GM23338 (cell line): Measurements from ENCODE around the gene NSD2. TPM values are rescaled to one million over a fixed set of nuclear protein-coding genes. Genes with fewer than 3 reads are reported as not detected.

Source experiments
- ATAC-seq: fragments of 200-7000 bp; cut with Tn5 transposase; 3 replicates; pipeline ENCODE4 v1.9.1; 2020
- DNase-seq: peaks from one replicate; pipeline ENCODE4 v3.0.0-alpha.2; 2015; ENCODE audit warnings: low spot score
- H2AFZ ChIP-seq: fragments of 200-600 bp; sonication (generic); 2 replicates; pipeline ENCODE4 v1.8.0; 2016; ENCODE audit warnings: antibody characterized with exemption, mild to moderate bottlenecking, moderate library complexity
- H3F3A ChIP-seq: fragments of 200-600 bp; sonication (generic); replicated peaks from 2 replicates; pipeline ENCODE4 v1.8.0; 2017; ENCODE audit warnings: antibody characterized with exemption, mixed run types, low read depth
- H3K27ac ChIP-seq: fragments of 200-600 bp; sonication (generic); 2 replicates; pipeline ENCODE4 v1.6.1; 2016; ENCODE audit warnings: low read depth
- H3K27me3 ChIP-seq: fragments of 200-600 bp; sonication (generic); 2 replicates; pipeline ENCODE4 v1.8.0; 2016; ENCODE audit warnings: mild to moderate bottlenecking, mixed run types, moderate library complexity; ENCODE audit not compliant: insufficient read depth
- H3K36me3 ChIP-seq: fragments of 200-600 bp; sonication (generic); 2 replicates; pipeline ENCODE4 v1.8.0; 2016; ENCODE audit warnings: mild to moderate bottlenecking; ENCODE audit not compliant: insufficient read depth
- H3K4me1 ChIP-seq: fragments of 200-600 bp; sonication (generic); 2 replicates; pipeline ENCODE4 v1.8.0; 2016; ENCODE audit warnings: mild to moderate bottlenecking, moderate library complexity; ENCODE audit not compliant: insufficient read depth
- H3K4me2 ChIP-seq: fragments of 200-600 bp; sonication (generic); 2 replicates; pipeline ENCODE4 v1.7.1; 2017; ENCODE audit warnings: mixed run types
- H3K4me3 ChIP-seq: fragments of 200-600 bp; sonication (generic); 2 replicates; pipeline ENCODE4 v1.6.1; 2016; ENCODE audit warnings: mixed run types
- H3K79me2 ChIP-seq: fragments of 200-600 bp; sonication (generic); replicated peaks from 2 replicates; pipeline ENCODE4 v1.8.0; 2017; ENCODE audit warnings: mild to moderate bottlenecking; ENCODE audit not compliant: insufficient read depth
- H3K9me2 ChIP-seq: fragments of 200-600 bp; sonication (generic); 2 replicates; pipeline ENCODE4 v1.8.0; 2017; ENCODE audit not compliant: insufficient read depth
- H4K20me1 ChIP-seq: fragments of 200-600 bp; sonication (generic); replicated peaks from 2 replicates; pipeline ENCODE4 v1.8.0; 2017; ENCODE audit warnings: mild to moderate bottlenecking; ENCODE audit not compliant: insufficient read depth
- H3K27ac Mint-ChIP-seq: 2 replicates; pipeline ENCODE4 v1.8.0; 2020; ENCODE audit warnings: inconsistent platforms, mild to moderate bottlenecking, moderate library complexity, mixed read lengths
- H3K27me3 Mint-ChIP-seq: 3 replicates; pipeline ENCODE4 v1.8.0; 2022; ENCODE audit warnings: low read depth, mild to moderate bottlenecking, moderate library complexity, mixed read lengths, inconsistent platforms; ENCODE audit not compliant: insufficient read depth, poor library complexity
- H3K36me3 Mint-ChIP-seq: 3 replicates; pipeline ENCODE4 v1.8.0; 2021; ENCODE audit warnings: low read depth, mild to moderate bottlenecking, inconsistent platforms, moderate library complexity, mixed read lengths
- H3K4me1 Mint-ChIP-seq: 3 replicates; pipeline ENCODE4 v1.8.0; 2020; ENCODE audit warnings: mild to moderate bottlenecking, inconsistent platforms, mixed read lengths
- H3K4me3 Mint-ChIP-seq: 3 replicates; pipeline ENCODE4 v1.8.0; 2021; ENCODE audit warnings: moderate library complexity, mild to moderate bottlenecking, inconsistent platforms, mixed read lengths
- H3K9me3 Mint-ChIP-seq: 3 replicates; pipeline ENCODE4 v1.8.0; 2020; ENCODE audit warnings: moderate library complexity, mild to moderate bottlenecking, inconsistent platforms, mixed read lengths
- CREB1 ChIP-seq: fragments of 250-450 bp; sonication (Bioruptor Pico); IDR thresholded peaks from 2 replicates; pipeline ENCODE4 v1.5.0; 2020; ENCODE audit warnings: low read depth, mild to moderate bottlenecking, moderate library complexity
- CTCF ChIP-seq, 2 experiments: fragments of 200-600 bp in 1 of 2; sonication (generic) in 1 of 2; conservative IDR thresholded peaks; 2 replicates each; pipeline versions ENCODE4 v1.5.1 to v1.6.1; 2016 to 2017; ENCODE audit warnings: antibody characterized with exemption in 2 of 2, low read depth in 2 of 2, mild to moderate bottlenecking in 2 of 2, moderate library complexity in 1 of 2
- ETS1 ChIP-seq: IDR thresholded peaks from 2 replicates; pipeline ENCODE4 v1.6.1; 2016; ENCODE audit warnings: antibody characterized with exemption
- EZH2 ChIP-seq: fragments of 200-600 bp; sonication (generic); IDR thresholded peaks from one replicate; pipeline ENCODE4 v1.8.0; 2017; ENCODE audit warnings: antibody characterized with exemption, mild to moderate bottlenecking, low read depth; ENCODE audit not compliant: unreplicated experiment
- EZH2phosphoT487 ChIP-seq: fragments of 200-600 bp; sonication (generic); IDR thresholded peaks from one replicate; pipeline ENCODE4 v1.8.1; 2018; ENCODE audit warnings: antibody characterized with exemption; ENCODE audit not compliant: unreplicated experiment
- JUNB ChIP-seq: IDR thresholded peaks from one replicate; pipeline ENCODE4 v1.6.1; 2016; ENCODE audit warnings: antibody characterized with exemption; ENCODE audit not compliant: unreplicated experiment
- NANOG ChIP-seq: IDR thresholded peaks from 2 replicates; pipeline ENCODE4 v1.6.1; 2016; ENCODE audit warnings: antibody characterized with exemption, borderline replicate concordance
- POLR2AphosphoS5 ChIP-seq: IDR thresholded peaks from 2 replicates; pipeline ENCODE4 v1.6.1; 2016; ENCODE audit warnings: antibody characterized with exemption, low read depth
- REST ChIP-seq: IDR thresholded peaks from one replicate; pipeline ENCODE4 v1.6.1; 2018; ENCODE audit warnings: antibody characterized with exemption; ENCODE audit not compliant: unreplicated experiment
- ZNF114 ChIP-seq: fragments of 250-450 bp; sonication (Bioruptor Pico); IDR thresholded peaks from 2 replicates; pipeline ENCODE4 v1.5.0; 2020; ENCODE audit warnings: mild to moderate bottlenecking, moderate library complexity
- ZNF462 ChIP-seq: fragments of 250-450 bp; sonication (Bioruptor Pico); IDR thresholded peaks from 2 replicates; pipeline ENCODE4 v1.5.0; 2020; ENCODE audit warnings: mild to moderate bottlenecking, moderate library complexity
- polyA plus RNA-seq: library from polyadenylated mRNA; unstranded; fragments of >200 nt; fragmentation: Nextera tagmentation; extraction: Ambion mirVana; gene quantifications from 2 replicates; pipeline ENCODE4 v1.2.1, GENCODE V29; 2016
- total RNA-seq: library from RNA; depleted of rRNA; stranded (reverse); fragments of >200 nt; shearing (Covaris generic); gene quantifications from 2 replicates; pipeline ENCODE4 v1.2.3, GENCODE V29; 2014

NSD2 gene
- total and polyA plus RNA-seq, 2 experiments from 2014 or later: 33.5 to 84.4 TPM

- no peaks in the 10 kb centered on the region for H3K9me3 Mint-ChIP-seq
- Histone ChIP-seq H3K27me3 (no peaks in the 10 kb centered on the region), H3K9me2 (no peaks in the 10 kb centered on the region), H2AFZ (no peak overlapping the region), H4K20me1 (peaks cover 3% of the 10 kb centered on the region), H3K27ac (no peak overlapping the region), H3K79me2 (no peaks in the 10 kb centered on the region), H3K4me3 (no peak overlapping the region), H3K4me1 (no peaks in the 10 kb centered on the region), H3F3A (no peaks in the 10 kb centered on the region), H3K4me2 (no peak overlapping the region), H3K36me3 (peaks cover 20% of the 10 kb centered on the region)
- no peak overlapping the region for H3K27ac Mint-ChIP-seq
- peaks cover 4% of the 10 kb centered on the region for H3K27me3 Mint-ChIP-seq
- ATAC-seq (no peak), DNase-seq (no peak)
- TF ChIP-seq NANOG (no peak), ZNF462 (no peak), ETS1 (no peak), CTCF (conservative IDR thresholded peaks at IDR 0.05; ENCODE audit: low read depth in 2 of 2) (no peak), CREB1 (CRISPR knock-in tag) (no peak), POLR2AphosphoS5 (no peak), REST (no peak), ZNF114 (CRISPR knock-in tag) (no peak), JUNB (no peak), EZH2phosphoT487 (no peak), EZH2 (no peak)
- no peak overlapping the region for H3K4me3 Mint-ChIP-seq
- H3K4me1 Mint-ChIP-seq: no peaks in the 10 kb centered on the region
- H3K36me3 Mint-ChIP-seq: peaks cover 48% of the 10 kb centered on the region
Measured at GRCh38 chr4:1839282-1839681, 31.9 kb upstream of the NSD2 start.
